SK-N-SH treated with all-trans-retinoic acid at 6 μM for 48 hours (cell line): ENCODE measurements around the gene KCTD20.

ENCODE experiments used
- ATAC-seq: fragments of 200-7000 bp; cut with Tn5 transposase; 3 replicates; pipeline ENCODE4 v1.9.1; 2020; ENCODE audit warnings: mild to moderate bottlenecking, moderate library complexity
- ARNTL ChIP-seq: fragments of 450-650 bp; formaldehyde crosslinking; IDR thresholded peaks from 2 replicates; pipeline ENCODE4 v1.5.0; 2020; ENCODE audit warnings: low read depth, mild to moderate bottlenecking, moderate library complexity, borderline replicate concordance
- BACH2 ChIP-seq: fragments of 250-450 bp; sonication (Bioruptor Pico); IDR thresholded peaks from 2 replicates; pipeline ENCODE4 v1.9.0; 2021; ENCODE audit warnings: mild to moderate bottlenecking, borderline replicate concordance
- CREB5 ChIP-seq: fragments of 250-450 bp; sonication (Bioruptor Pico); IDR thresholded peaks from 2 replicates; pipeline ENCODE4 v1.5.1; 2020; ENCODE audit warnings: low read depth, mild to moderate bottlenecking, moderate library complexity
- CSRNP3 ChIP-seq: fragments of 250-450 bp; sonication (Bioruptor Pico); IDR thresholded peaks from 2 replicates; pipeline ENCODE4 v1.5.1; 2021; ENCODE audit warnings: mild to moderate bottlenecking, moderate library complexity
- ESRRG ChIP-seq: fragments of 250-450 bp; sonication (Bioruptor Pico); IDR thresholded peaks from 2 replicates; pipeline ENCODE4 v1.6.1; 2021; ENCODE audit warnings: mild to moderate bottlenecking
- GLIS3 ChIP-seq: fragments of 250-450 bp; sonication (Bioruptor Pico); IDR thresholded peaks from 2 replicates; pipeline ENCODE4 v1.5.0; 2020; ENCODE audit warnings: mild to moderate bottlenecking, moderate library complexity
- POU6F1 ChIP-seq: fragments of 250-450 bp; sonication (Bioruptor Pico); IDR thresholded peaks from 2 replicates; pipeline ENCODE4 v1.8.0; 2021; ENCODE audit warnings: low read depth, mild to moderate bottlenecking, moderate library complexity, borderline replicate concordance
- PPARA ChIP-seq: fragments of 250-450 bp; sonication (Bioruptor Pico); IDR thresholded peaks from 2 replicates; pipeline ENCODE4 v1.5.0; 2020; ENCODE audit warnings: mild to moderate bottlenecking, borderline replicate concordance
- RARB ChIP-seq: fragments of 250-450 bp; sonication (Bioruptor Pico); IDR thresholded peaks from 2 replicates; pipeline ENCODE4 v1.8.0; 2021; ENCODE audit warnings: mild to moderate bottlenecking, moderate library complexity
- SNAI2 ChIP-seq: fragments of 250-450 bp; sonication (Bioruptor Pico); IDR thresholded peaks from 2 replicates; pipeline ENCODE4 v1.5.0; 2020; ENCODE audit warnings: mild to moderate bottlenecking, moderate library complexity
- TSHZ2 ChIP-seq: fragments of 250-450 bp; sonication (Bioruptor Pico); IDR thresholded peaks from 2 replicates; pipeline ENCODE4 v1.5.0; 2020; ENCODE audit warnings: mild to moderate bottlenecking, moderate library complexity
- ZC3H10 ChIP-seq: fragments of 250-450 bp; sonication (Bioruptor Pico); IDR thresholded peaks from 2 replicates; pipeline ENCODE4 v1.5.1; 2021; ENCODE audit warnings: mild to moderate bottlenecking, moderate library complexity
- ZNF565 ChIP-seq: fragments of 450-650 bp; formaldehyde crosslinking; conservative IDR thresholded peaks from 2 replicates; pipeline ENCODE4 v1.5.0; 2020; ENCODE audit warnings: low read depth, mild to moderate bottlenecking, moderate library complexity
- ZNF70 ChIP-seq: fragments of 450-650 bp; formaldehyde crosslinking; IDR thresholded peaks from 2 replicates; pipeline ENCODE4 v1.5.0; 2020; ENCODE audit warnings: mild to moderate bottlenecking, moderate library complexity

Gene KCTD20

GRCh38 chr6:36487698-36488097 is 44.9 kb downstream of the KCTD20 start:
- TF ChIP-seq GLIS3 (CRISPR knock-in tag) = no peak
- no peak for TF ChIP-seq CSRNP3 (CRISPR knock-in tag)
- no peak for ATAC-seq

DNA sequence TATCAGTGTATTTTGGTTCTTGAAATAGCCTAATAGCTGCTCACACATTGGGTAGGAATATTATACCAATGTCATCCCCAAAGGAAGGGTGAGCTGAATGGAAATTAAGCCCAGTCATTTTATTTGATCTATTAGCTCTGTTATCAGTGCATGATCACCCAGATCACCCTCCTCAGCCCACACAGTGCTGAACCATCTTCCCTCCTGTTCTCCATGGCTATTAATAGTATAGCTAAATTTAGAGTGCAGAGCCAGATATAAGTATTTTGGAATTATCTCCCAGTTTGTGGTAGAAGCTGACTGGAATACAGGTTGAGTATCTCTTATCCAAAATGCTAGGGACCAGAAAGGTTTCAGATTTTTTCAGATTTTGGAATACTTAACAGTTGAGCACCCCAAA is 45.4 kb downstream of the KCTD20 start:
- no peak for TF ChIP-seq PPARA (CRISPR knock-in tag)
- no peak for TF ChIP-seq SNAI2 (CRISPR knock-in tag)
- TF ChIP-seq TSHZ2 (CRISPR knock-in tag) = no peak
- no peak for TF ChIP-seq BACH2
- TF ChIP-seq ARNTL (CRISPR knock-in tag) = no peak
- no peak for TF ChIP-seq POU6F1 (CRISPR knock-in tag)
- no peak for TF ChIP-seq ESRRG (CRISPR knock-in tag)
- no peak for ATAC-seq

DNA sequence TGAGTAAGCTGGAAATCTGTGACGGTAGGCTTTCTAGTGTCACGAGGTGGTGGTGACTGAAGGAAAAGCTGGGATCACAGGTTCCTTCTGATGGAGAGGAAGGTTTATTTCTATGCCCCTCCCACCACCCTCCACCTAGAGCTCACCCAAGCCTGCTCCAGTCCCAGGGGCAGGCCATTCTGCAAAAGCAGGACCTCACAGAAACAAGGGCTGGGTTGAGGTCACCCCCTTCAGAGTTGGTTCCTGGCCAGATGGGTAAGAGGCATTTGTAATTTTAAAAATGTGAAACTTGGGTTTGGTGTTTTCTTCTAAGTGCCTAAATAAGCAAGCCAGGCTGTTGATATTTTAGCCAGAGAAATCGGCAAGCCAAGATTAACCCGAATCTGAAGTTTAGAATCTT is 46.6 kb downstream of the KCTD20 start:
- ATAC-seq = no peak
- TF ChIP-seq CSRNP3 (CRISPR knock-in tag) = no peak
- TF ChIP-seq RARB = no peak
- TF ChIP-seq GLIS3 (CRISPR knock-in tag) = no peak
- no peak for TF ChIP-seq SNAI2 (CRISPR knock-in tag)
- TF ChIP-seq ZNF565 (CRISPR knock-in tag) = no peak
- TF ChIP-seq TSHZ2 (CRISPR knock-in tag) = no peak
- TF ChIP-seq ZNF70 (CRISPR knock-in tag) = no peak
- no peak for TF ChIP-seq POU6F1 (CRISPR knock-in tag)
- TF ChIP-seq ZC3H10 (CRISPR knock-in tag) = no peak
- no peak for TF ChIP-seq CREB5 (CRISPR knock-in tag)
- no peak for TF ChIP-seq PPARA (CRISPR knock-in tag)
